WTC11 (cell line): ENCODE data around the gene CYREN. TPM values are rescaled to one million over a fixed set of nuclear protein-coding genes. Genes with fewer than 3 reads are reported as not detected.

Source experiments
- ATAC-seq: fragments of 200-7000 bp; cut with Tn5 transposase; 2 replicates; pipeline ENCODE4 v1.10.0; 2021; ENCODE audit warnings: mild to moderate bottlenecking, moderate library complexity
- CTCF ChIA-PET: fragments of 300-600 bp; sonication (Branson Sonifier 250); formaldehyde crosslinking; loops from one replicate; lab custom pipeline; 2021; ENCODE audit warnings: antibody characterized with exemption; lab: Charles Lee
- POLR2A ChIA-PET: fragments of 350-600 bp; sonication (Branson Sonifier 250); formaldehyde crosslinking; loops from one replicate; lab custom pipeline; 2021; ENCODE audit warnings: antibody characterized with exemption; lab: Charles Lee
- DNase-seq: peaks from one replicate; pipeline ENCODE4 v3.0.0; 2021; ENCODE audit warnings: low spot score
- H3K27ac Mint-ChIP-seq: 2 replicates; pipeline ENCODE4 v1.8.0; 2021; ENCODE audit warnings: mixed read lengths
- H3K27me3 Mint-ChIP-seq: 2 replicates; pipeline ENCODE4 v1.8.0; 2021; ENCODE audit warnings: low read depth, mild to moderate bottlenecking, moderate library complexity, mixed read lengths
- H3K36me3 Mint-ChIP-seq: 2 replicates; pipeline ENCODE4 v1.8.0; 2021; ENCODE audit warnings: mixed read lengths
- H3K4me1 Mint-ChIP-seq: 2 replicates; pipeline ENCODE4 v1.8.0; 2022; ENCODE audit warnings: mixed read lengths
- H3K4me3 Mint-ChIP-seq: 2 replicates; pipeline ENCODE4 v1.8.0; 2021; ENCODE audit warnings: mild to moderate bottlenecking, moderate library complexity, mixed read lengths
- H3K9me3 Mint-ChIP-seq: 2 replicates; pipeline ENCODE4 v1.8.0; 2021; ENCODE audit warnings: mixed read lengths
- AFF4 ChIP-seq: sonication (generic); formaldehyde crosslinking; IDR thresholded peaks from 2 replicates; pipeline ENCODE4 v1.8.1; 2023; ENCODE audit warnings: mild to moderate bottlenecking, missing genetic modification reagents, borderline replicate concordance
- AR ChIP-seq: fragments of 250-450 bp; sonication (Bioruptor Pico); IDR thresholded peaks from 2 replicates; pipeline ENCODE4 v1.9.0; 2021; ENCODE audit warnings: mild to moderate bottlenecking
- E2F4 ChIP-seq: sonication (generic); formaldehyde crosslinking; IDR thresholded peaks from 2 replicates; pipeline ENCODE4 v1.8.1; 2022; ENCODE audit warnings: low read depth, mild to moderate bottlenecking, moderate library complexity, missing genetic modification reagents, borderline replicate concordance
- ERG ChIP-seq: fragments of 250-450 bp; sonication (Bioruptor Pico); IDR thresholded peaks from 2 replicates; pipeline ENCODE4 v1.8.0; 2021; ENCODE audit warnings: mild to moderate bottlenecking
- FOXJ3 ChIP-seq: sonication (generic); formaldehyde crosslinking; IDR thresholded peaks from 2 replicates; pipeline ENCODE4 v1.9.0; 2021; ENCODE audit warnings: missing genetic modification reagents, mild to moderate bottlenecking, borderline replicate concordance
- FOXK1 ChIP-seq: sonication (generic); formaldehyde crosslinking; IDR thresholded peaks from 2 replicates; pipeline ENCODE4 v1.8.0; 2022; ENCODE audit warnings: mild to moderate bottlenecking, moderate library complexity, missing genetic modification reagents
- FOXP4 ChIP-seq: sonication (generic); formaldehyde crosslinking; IDR thresholded peaks from 2 replicates; pipeline ENCODE4 v1.8.0; 2022; ENCODE audit warnings: mild to moderate bottlenecking, missing genetic modification reagents
- GABPB1 ChIP-seq: sonication (generic); formaldehyde crosslinking; IDR thresholded peaks from 2 replicates; pipeline ENCODE4 v1.8.1; 2023; ENCODE audit warnings: mild to moderate bottlenecking, missing genetic modification reagents
- HMGXB4 ChIP-seq: sonication (generic); formaldehyde crosslinking; IDR thresholded peaks from 2 replicates; pipeline ENCODE4 v1.8.1; 2023; ENCODE audit warnings: mild to moderate bottlenecking, moderate library complexity, missing genetic modification reagents
- MXD4 ChIP-seq: fragments of 250-450 bp; sonication (Bioruptor Pico); IDR thresholded peaks from 2 replicates; pipeline ENCODE4 v1.8.0; 2021; ENCODE audit warnings: mild to moderate bottlenecking, moderate library complexity, borderline replicate concordance
- NFATC4 ChIP-seq: fragments of 250-450 bp; sonication (Bioruptor Pico); IDR thresholded peaks from 2 replicates; pipeline ENCODE4 v1.9.0; 2021; ENCODE audit warnings: mild to moderate bottlenecking
- NFE2L1 ChIP-seq: sonication (generic); formaldehyde crosslinking; IDR thresholded peaks from 2 replicates; pipeline ENCODE4 v1.8.1; 2023; ENCODE audit warnings: missing genetic modification reagents
- NFYB ChIP-seq: sonication (generic); formaldehyde crosslinking; conservative IDR thresholded peaks from 2 replicates; pipeline ENCODE4 v1.8.0; 2022; ENCODE audit warnings: low read depth, missing genetic modification reagents
- SMAD3 ChIP-seq: sonication (generic); formaldehyde crosslinking; IDR thresholded peaks from 2 replicates; pipeline ENCODE4 v1.8.0; 2022; ENCODE audit warnings: missing genetic modification reagents, mild to moderate bottlenecking, borderline replicate concordance
- SMAD4 ChIP-seq: sonication (generic); formaldehyde crosslinking; IDR thresholded peaks from 2 replicates; pipeline ENCODE4 v1.8.0; 2022; ENCODE audit warnings: mild to moderate bottlenecking, missing genetic modification reagents
- ZNF138 ChIP-seq: sonication (generic); formaldehyde crosslinking; conservative IDR thresholded peaks from 2 replicates; pipeline ENCODE4 v1.8.1; 2022; ENCODE audit warnings: mild to moderate bottlenecking, moderate library complexity, missing genetic modification reagents
- ZNF317 ChIP-seq: sonication (generic); formaldehyde crosslinking; IDR thresholded peaks from 2 replicates; pipeline ENCODE4 v1.8.1; 2023; ENCODE audit warnings: low read depth, mild to moderate bottlenecking, moderate library complexity, missing genetic modification reagents, borderline replicate concordance
- ZNF423 ChIP-seq: fragments of 250-450 bp; sonication (Bioruptor Pico); IDR thresholded peaks from 2 replicates; pipeline ENCODE4 v2.1.2; 2022; ENCODE audit warnings: mild to moderate bottlenecking, moderate library complexity
- total RNA-seq: library from RNA; stranded (reverse); gene quantifications from 3 replicates; pipeline ENCODE4 v1.2.3, GENCODE V29; 2021

CYREN gene
- total RNA-seq, 1 experiment from 2014 or later: 37.9 TPM

GRCh38 chr7:135199439-135199838 lies 28.9 kb upstream of the CYREN start:
- Mint-ChIP-seq H3K4me1 (peaks cover 16% of the 10 kb centered on the region), H3K4me3 (no peak overlapping the region)
- CTCF ChIA-PET: no interaction called here

GRCh38 chr7:135197906-135198655 lies 27.6 kb upstream of the CYREN start:
- Mint-ChIP-seq H3K4me1 (peaks cover 16% of the 10 kb centered on the region), H3K9me3 (no peaks in the 10 kb centered on the region), H3K4me3 (no peak overlapping the region), H3K27me3 (no peaks in the 10 kb centered on the region), H3K36me3 (peaks cover 18% of the 10 kb centered on the region), H3K27ac (no peak overlapping the region)
- ChIA-PET POLR2A (no interaction called here), CTCF (interaction anchor here (1.0 kb wide), 1 partner anchor 29 kb away, joined by 3 read pairs; no protein-coding TSS in a partner anchor)
- no peak for TF ChIP-seq NFATC4 (CRISPR knock-in tag)
- ATAC-seq (no peak), DNase-seq (no peak)

More at GRCh38 chr7:135199439-135199838, 28.9 kb upstream of the CYREN start:
- ATAC-seq: peak; percentile 32; the same call in 1 of the 2 replicates
- H3K36me3 Mint-ChIP-seq: peaks cover 13% of the 10 kb centered on the region
- DNase-seq: no peak
- TF ChIP-seq ZNF138 (CRISPR knock-in tag) (no peak), MXD4 (CRISPR knock-in tag) (no peak), NFATC4 (CRISPR knock-in tag) (no peak), NFYB (CRISPR knock-in tag) (no peak), AR (CRISPR knock-in tag) (no peak), HMGXB4 (CRISPR knock-in tag) (no peak), ZNF317 (CRISPR knock-in tag) (no peak), GABPB1 (CRISPR knock-in tag) (no peak), FOXJ3 (CRISPR knock-in tag) (no peak), SMAD3 (no peak)
- no peak overlapping the region for H3K27ac Mint-ChIP-seq
- POLR2A ChIA-PET: no interaction called here
- H3K27me3 Mint-ChIP-seq: no peaks in the 10 kb centered on the region
- H3K9me3 Mint-ChIP-seq: no peaks in the 10 kb centered on the region

GRCh38 chr7:135197343-135197742 lies 26.8 kb upstream of the CYREN start:
- CTCF ChIA-PET: no interaction called here
- Mint-ChIP-seq H3K4me3 (no peak overlapping the region), H3K4me1 (peaks cover 16% of the 10 kb centered on the region), H3K9me3 (no peaks in the 10 kb centered on the region), H3K36me3 (peaks cover 23% of the 10 kb centered on the region), H3K27me3 (no peaks in the 10 kb centered on the region), H3K27ac (no peak overlapping the region)
- POLR2A ChIA-PET: no interaction called here
- ATAC-seq: no peak
- no peak for DNase-seq
- TF ChIP-seq FOXP4 (no peak), ZNF423 (CRISPR knock-in tag) (no peak), E2F4 (CRISPR knock-in tag) (no peak), SMAD4 (CRISPR knock-in tag) (no peak), AFF4 (no peak), ERG (CRISPR knock-in tag) (no peak), FOXK1 (no peak), NFE2L1 (CRISPR knock-in tag) (no peak), ZNF317 (CRISPR knock-in tag) (no peak)
